A673 (cell line): ENCODE data around the gene PRKD1. TPM values are rescaled to one million over a fixed set of nuclear protein-coding genes. Genes with fewer than 3 reads are reported as not detected.

Source experiments
- BruUV-seq: library from RNA; stranded (reverse); fragments of 400-500 nt; replicated peaks from 2 replicates; lab custom pipeline; 2021; lab: Mats Ljungman, UMichigan
- CTCF ChIA-PET: fragments of 300-600 bp; sonication (Branson Sonifier 250); formaldehyde crosslinking; loops from one replicate; lab custom pipeline; 2022; ENCODE audit warnings: antibody characterized with exemption; lab: Charles Lee
- POLR2A ChIA-PET: fragments of 300-600 bp; sonication (Branson Sonifier 250); formaldehyde crosslinking; loops from one replicate; lab custom pipeline; 2022; ENCODE audit warnings: antibody characterized with exemption; ENCODE audit not compliant: low non-redundant PET; lab: Charles Lee
- DNase-seq: peaks from one replicate; pipeline ENCODE4 v3.0.0-alpha.2; 2015; ENCODE audit warnings: low spot score
- H3K27ac ChIP-seq: fragments of 200-600 bp; sonication (generic); 2 replicates; pipeline ENCODE4 v1.5.1; 2016; ENCODE audit warnings: mixed run types, low read depth, mild to moderate bottlenecking, mixed read lengths, antibody characterized with exemption, low read length; ENCODE audit not compliant: poor library complexity, severe bottlenecking
- H3K27me3 ChIP-seq: fragments of 200-600 bp; sonication (generic); replicated peaks from 2 replicates; pipeline ENCODE4 v1.6.1; 2017; ENCODE audit warnings: mixed run types, low read depth, mild to moderate bottlenecking, mixed read lengths, antibody characterized with exemption, low read length; ENCODE audit not compliant: insufficient read depth, poor library complexity
- H3K36me3 ChIP-seq: fragments of 200-600 bp; sonication (generic); 2 replicates; pipeline ENCODE4 v1.6.1; 2016; ENCODE audit warnings: mixed run types, mild to moderate bottlenecking, mixed read lengths, antibody characterized with exemption, low read length; ENCODE audit not compliant: insufficient read depth, poor library complexity, severe bottlenecking
- H3K4me1 ChIP-seq: fragments of 200-600 bp; sonication (generic); 2 replicates; pipeline ENCODE4 v1.6.1; 2017; ENCODE audit warnings: mixed run types, mild to moderate bottlenecking, mixed read lengths, antibody characterized with exemption, low read length; ENCODE audit not compliant: insufficient read depth, poor library complexity, severe bottlenecking
- H3K4me3 ChIP-seq: fragments of 200-600 bp; sonication (generic); 2 replicates; pipeline ENCODE4 v1.5.1; 2016; ENCODE audit warnings: low read depth, mixed run types, mild to moderate bottlenecking, mixed read lengths, low read length; ENCODE audit not compliant: poor library complexity, severe bottlenecking
- H3K9me3 ChIP-seq: fragments of 200-600 bp; sonication (generic); 2 replicates; pipeline ENCODE4 v1.6.1; 2016; ENCODE audit warnings: mixed run types, low read depth, mild to moderate bottlenecking, mixed read lengths, antibody characterized with exemption, low read length; ENCODE audit not compliant: poor library complexity, severe bottlenecking
- CTCF ChIP-seq: fragments of 300-800, 200-600 bp; sonication (generic); conservative IDR thresholded peaks from 2 replicates; pipeline ENCODE4 v1.5.1; 2017; ENCODE audit warnings: low read depth, mild to moderate bottlenecking, antibody characterized with exemption, low read length, moderate library complexity, mixed read lengths
- EZH2 ChIP-seq: fragments of 200-600 bp; sonication (generic); IDR thresholded peaks from 2 replicates; pipeline ENCODE4 v1.6.1; 2017; ENCODE audit warnings: borderline replicate concordance, low read depth, mild to moderate bottlenecking, mixed read lengths, antibody characterized with exemption, low read length; ENCODE audit not compliant: poor library complexity, severe bottlenecking
- intact Hi-C: fragments of 100-400 bp; cut with micrococcal nuclease; formaldehyde crosslinking; loops from one replicate; pipeline ENCODE4 v1.10.0; 2022; ENCODE audit not compliant: unreplicated experiment
- total RNA-seq: library from RNA; stranded (reverse); gene quantifications from 2 replicates; pipeline ENCODE4 v1.2.3, GENCODE V29; 2021

The PRKD1 gene
- total RNA-seq, 1 experiment from 2014 or later: 45.7 TPM

- peak overlapping the region; percentile 97 for H3K4me3 ChIP-seq
- CTCF ChIA-PET: no interaction called here
- POLR2A ChIA-PET: interaction anchor here (0.6 kb wide), 1 partner anchor 105 kb away, joined by 3 read pairs; no protein-coding TSS in a partner anchor
- H3K36me3 ChIP-seq: no peaks in the 10 kb centered on the region
- H3K4me1 ChIP-seq: peaks cover 37% of the 10 kb centered on the region
- DNase-seq: peak; percentile 35
- no peak for TF ChIP-seq EZH2
- TF ChIP-seq CTCF: no peak
- H3K27ac ChIP-seq: peak overlapping the region; percentile 85
- intact Hi-C loops: loop anchor here (5.0 to 10.0 kb wide), 4 partner anchors 79 to 284 kb away; no protein-coding TSS in a partner anchor
- no peaks in the 10 kb centered on the region for H3K9me3 ChIP-seq
- H3K27me3 ChIP-seq: no peaks in the 10 kb centered on the region
- BruUV-seq: no TSS peak
Measured at GRCh38 chr14:29928117-29928640, 532 bp upstream of the PRKD1 start.

GRCh38 chr14:29926701-29927375 is 809 bp downstream of the PRKD1 start:
- no TSS peak for BruUV-seq
- Histone ChIP-seq H3K4me3 (peak overlapping the region; percentile 97), H3K4me1 (peaks cover 48% of the 10 kb centered on the region), H3K27ac (peak overlapping the region; percentile 85), H3K27me3 (no peaks in the 10 kb centered on the region), H3K9me3 (no peaks in the 10 kb centered on the region), H3K36me3 (no peaks in the 10 kb centered on the region)
- peak; percentile 24 for DNase-seq
- no peak for TF ChIP-seq CTCF
- TF ChIP-seq EZH2: no peak
- ChIA-PET POLR2A (no interaction called here), CTCF (interaction anchor here (0.7 kb wide), 1 partner anchor 193 kb away, joined by 7 read pairs; no protein-coding TSS in a partner anchor)
- intact Hi-C loops: loop anchor here (5.0 to 10.0 kb wide), 4 partner anchors 80 to 285 kb away; no protein-coding TSS in a partner anchor

GRCh38 chr14:29926228-29926627 is 1.4 kb downstream of the PRKD1 start:
- peaks cover 54% of the 10 kb centered on the region for H3K4me1 ChIP-seq
- no TSS peak for BruUV-seq
- H3K36me3 ChIP-seq: no peaks in the 10 kb centered on the region
- intact Hi-C loops: loop anchor here (5.0 to 10.0 kb wide), 4 partner anchors 81 to 286 kb away; no protein-coding TSS in a partner anchor
- ChIA-PET POLR2A (no interaction called here), CTCF (no interaction called here)
- TF ChIP-seq EZH2: no peak
- peak overlapping the region; percentile 85 for H3K27ac ChIP-seq
- peak overlapping the region; percentile 97 for H3K4me3 ChIP-seq
- no peaks in the 10 kb centered on the region for H3K27me3 ChIP-seq
- no peak for DNase-seq
- no peaks in the 10 kb centered on the region for H3K9me3 ChIP-seq
